Left cardiac atrium (tissue), 4 donors: ENCODE data around the gene KIAA0825. TPM values are rescaled to one million over a fixed set of nuclear protein-coding genes. Genes with fewer than 3 reads are reported as not detected.

ENCODE experiments used
- ATAC-seq, 2 donors: fragments of 200-7000 bp; cut with Tn5 transposase; one replicate each; pipeline ENCODE4 v1.9.1; 2020; ENCODE audit warnings: mild to moderate bottlenecking in 2 of 2, moderate library complexity in 2 of 2
- DNase-seq: peaks from one replicate; pipeline ENCODE4 v3.0.0-alpha.2; 2020
- intact Hi-C, 2 donors: fragments of 100-400 bp; cut with DNase I; formaldehyde crosslinking; loops; one replicate each; pipeline versions ENCODE4 v1.14.1 to v1.15.1; 2022 to 2023
- long read RNA-seq: library from polyadenylated mRNA; unstranded; transcript quantifications from one replicate; pipeline ENCODE4 v2.0.0, GENCODE V29; 2021
- total RNA-seq, 2 donors: library from RNA; stranded (reverse); fragmentation: NEBNext Ultra II Directional; extraction: Animal tissue kit (Norgen Biotek cat#: 25700); gene quantifications; one replicate each; pipeline ENCODE4 v1.2.1, GENCODE V29; 2021
- donor health status: DM: no; HTN: yes; CAD: no.
- donor health status: DM: no; HTN: yes; CAD: no; lungs with severe emphysema.
- donor health status: DM: yes; HTN: yes; CAD: no.
- donor health status: Dilated cardiomyopathy.

Gene KIAA0825, protein sequence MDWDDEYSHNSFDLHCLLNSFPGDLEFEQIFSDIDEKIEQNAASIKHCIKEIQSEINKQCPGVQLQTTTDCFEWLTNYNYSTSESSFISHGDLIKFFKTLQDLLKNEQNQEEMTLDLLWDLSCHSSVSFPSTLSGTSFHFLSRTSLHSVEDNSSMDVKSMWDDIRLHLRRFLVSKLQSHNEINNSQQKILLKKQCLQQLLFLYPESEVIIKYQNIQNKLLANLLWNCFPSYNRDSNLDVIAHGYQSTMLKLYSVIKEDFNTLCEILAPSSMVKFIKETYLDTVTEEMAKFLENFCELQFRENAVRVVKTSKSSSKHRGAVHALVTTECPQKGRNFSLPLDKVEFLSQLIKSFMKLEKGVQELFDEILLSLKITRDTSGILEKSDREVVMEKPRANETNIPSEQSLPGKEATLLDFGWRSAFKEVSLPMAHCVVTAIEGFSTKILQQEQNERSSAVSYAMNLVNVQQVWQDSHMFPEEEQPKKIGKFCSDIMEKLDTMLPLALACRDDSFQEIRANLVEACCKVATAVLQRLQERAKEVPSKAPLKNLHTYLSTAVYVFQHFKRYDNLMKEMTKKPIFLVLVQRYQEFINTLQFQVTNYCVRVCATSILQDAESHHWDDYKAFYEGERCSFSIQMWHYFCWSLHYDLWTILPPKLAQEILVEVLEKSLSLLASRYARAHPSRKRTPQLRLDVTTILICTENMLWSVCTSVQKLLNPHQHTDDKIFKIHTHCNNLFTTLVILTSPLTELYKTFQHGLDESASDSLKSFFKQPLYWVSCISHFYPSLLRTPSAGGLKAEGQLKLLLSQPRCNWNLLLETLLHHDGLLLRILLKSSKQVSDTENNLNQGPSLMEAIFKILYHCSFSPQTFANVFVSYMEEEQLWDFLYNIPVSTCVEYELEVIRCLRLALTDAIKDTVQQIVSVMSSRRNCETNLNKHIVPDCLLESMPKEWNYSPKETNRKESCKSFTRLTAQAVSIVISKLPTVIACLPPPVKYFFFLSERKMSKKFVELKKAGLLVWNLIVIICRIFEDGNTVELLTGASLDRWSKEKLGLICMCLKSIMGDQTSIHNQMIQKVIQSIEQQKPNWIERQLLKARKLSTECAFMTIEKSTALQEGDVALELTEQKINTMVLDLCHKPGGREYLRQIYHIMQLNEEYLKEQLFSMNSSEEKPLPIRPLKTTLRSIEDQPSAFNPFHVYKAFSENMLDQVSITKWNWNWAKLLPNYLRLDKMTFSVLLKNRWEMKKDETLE (N-terminal part only)
- total RNA-seq: 1 to 10 TPM; 2.2 to 3.0 TPM
- long read RNA-seq, partial matches to known transcripts: 0 of 4 reads
- long read RNA-seq, other reads (novel, unspliced or antisense): 2 of 4 reads

GRCh38 chr5:94618493-94619328, at the start of gene KIAA0825, which contains the start of gene SLF1:
Gene KIAA0825 (minus strand): TSS chr5:94618604. CDS start chr5:94537126, 81,478 bp downstream.
Gene SLF1 (plus strand): TSS chr5:94618669. CDS start chr5:94628811, 10,142 bp downstream.
- DNase-seq (peak; percentile 90), ATAC-seq (peak; percentile 98 to 99)
- intact Hi-C loops: no loop called here

GRCh38 chr5:94667937-94668336, 49.5 kb upstream of the KIAA0825 start:
- intact Hi-C loops: no loop called here
- ATAC-seq (no peak), DNase-seq (no peak)

DNA sequence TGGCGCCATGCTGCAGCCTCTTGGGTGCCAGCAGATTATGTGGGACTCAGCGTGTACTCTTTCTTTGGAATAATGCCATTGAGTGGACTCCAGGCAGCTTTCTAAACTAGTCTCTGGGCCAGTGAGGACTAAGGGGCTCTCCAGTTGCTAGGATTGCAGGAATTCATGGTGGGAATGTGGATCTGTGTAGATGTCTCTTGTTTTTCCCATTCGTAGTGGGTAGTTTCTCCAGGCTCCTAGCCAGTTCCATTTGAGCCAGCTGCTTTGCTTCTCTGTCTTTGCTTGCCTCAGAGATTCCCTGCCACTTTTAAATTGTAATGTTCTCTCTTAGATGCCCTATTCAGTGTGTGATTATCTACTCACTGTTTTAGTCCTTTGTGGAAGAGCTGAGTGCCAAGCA, 42.7 kb upstream of the KIAA0825 start:
- intact Hi-C loops: no loop called here
- ATAC-seq: no peak

DNA sequence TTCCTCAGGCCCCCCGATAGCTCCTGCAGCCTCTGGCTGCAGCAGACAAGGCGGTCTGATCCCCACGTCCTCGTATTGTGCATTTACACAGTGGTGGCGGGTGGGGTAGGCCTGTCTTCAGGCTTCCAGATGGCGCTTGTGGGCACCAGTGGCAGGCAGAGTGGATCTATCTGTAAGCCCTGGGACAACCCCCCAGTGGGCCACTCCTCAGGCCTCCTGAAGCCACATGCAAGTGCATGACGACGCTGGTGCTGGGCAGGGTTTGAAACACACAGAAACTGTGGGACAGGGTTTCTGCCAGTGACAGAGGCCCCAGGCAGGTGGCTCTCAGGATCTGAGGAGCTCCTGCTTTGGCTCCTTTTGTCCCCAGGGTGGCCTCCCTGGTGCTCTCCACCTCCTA, 42.1 kb upstream of the KIAA0825 start:
- DNase-seq (no peak), ATAC-seq (no peak)
- intact Hi-C loops: no loop called here

More for the DNA sequence above, 42.7 kb upstream of the KIAA0825 start:
- no peak for DNase-seq

DNA sequence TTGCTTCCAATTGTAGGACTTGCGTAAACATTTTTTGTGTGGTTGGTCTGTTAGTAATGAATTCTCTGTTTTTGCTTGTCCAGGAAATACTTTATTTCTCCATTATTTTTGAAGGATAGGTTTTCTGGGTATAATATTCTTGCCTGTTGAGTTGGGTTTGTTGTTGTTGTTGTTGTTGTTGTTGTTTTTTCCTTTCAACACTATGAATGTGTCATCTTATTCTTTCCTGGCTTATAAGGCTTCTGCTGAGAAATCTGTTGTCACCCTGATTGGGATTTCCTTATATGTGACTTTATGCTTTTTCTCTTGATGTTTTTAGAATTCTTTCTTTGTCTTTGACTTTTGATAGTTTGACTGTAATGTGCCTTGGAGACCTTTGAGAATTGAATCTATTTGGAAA, 39.9 kb upstream of the KIAA0825 start:
- no peak for ATAC-seq
- no peak for DNase-seq
- intact Hi-C loops: no loop called here

GRCh38 chr5:94649874-94650273, 31.5 kb upstream of the KIAA0825 start:
- DNase-seq (no peak), ATAC-seq (no peak)
- intact Hi-C loops: no loop called here

- ATAC-seq: no peak
- DNase-seq: no peak
- intact Hi-C loops: no loop called here
These were observed 28.4 kb upstream of the KIAA0825 start for GRCh38 chr5:94646758-94647157.

- ATAC-seq (no peak), DNase-seq (no peak)
- intact Hi-C loops: no loop called here
These were observed 26.6 kb upstream of the KIAA0825 start for GRCh38 chr5:94645053-94645452.

- no peak for ATAC-seq
- intact Hi-C loops: no loop called here
- DNase-seq: no peak
These were observed 21.8 kb upstream of the KIAA0825 start for GRCh38 chr5:94640176-94640575.

DNA sequence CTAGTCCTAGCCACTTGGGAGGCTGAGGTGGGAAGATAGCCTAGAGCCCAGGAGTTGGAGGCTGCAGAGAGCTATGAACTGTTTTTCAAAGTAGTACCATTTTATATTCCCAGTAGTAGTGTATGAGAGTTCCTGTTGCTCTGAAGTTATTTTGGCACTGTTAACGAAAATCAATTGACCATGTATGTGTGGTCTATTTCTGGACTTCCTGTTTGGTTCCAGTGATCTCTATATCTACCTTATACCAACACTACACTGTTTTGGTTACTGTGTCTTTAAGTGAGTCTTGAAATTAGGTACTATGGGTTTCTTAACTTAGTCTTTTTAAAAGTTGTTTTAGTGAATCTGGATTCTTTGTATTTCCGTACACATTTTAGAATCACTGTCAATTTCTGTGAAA, 13.6 kb upstream of the KIAA0825 start:
- DNase-seq: no peak
- intact Hi-C loops: no loop called here
- ATAC-seq: no peak

DNA sequence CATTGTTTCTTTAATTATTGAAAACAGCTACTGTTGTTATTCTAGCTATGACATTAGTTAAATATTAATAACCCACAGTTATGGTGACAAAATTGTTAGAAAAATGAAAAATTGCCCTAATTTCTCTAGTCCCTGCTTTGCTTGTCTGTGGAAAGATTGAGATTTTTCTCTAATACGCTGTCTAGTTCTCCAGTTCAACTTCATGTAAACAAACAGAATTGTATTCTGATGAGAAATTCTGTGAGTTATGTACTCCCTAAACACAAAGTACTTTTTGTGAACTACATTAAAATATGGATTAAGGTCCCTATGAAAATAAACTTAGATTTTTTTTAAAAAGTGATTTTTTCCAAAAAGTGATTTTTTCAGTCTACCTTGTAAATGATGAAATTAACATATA, 8.8 kb upstream of the KIAA0825 start:
- intact Hi-C loops: no loop called here
- no peak for ATAC-seq
- DNase-seq: no peak

DNA sequence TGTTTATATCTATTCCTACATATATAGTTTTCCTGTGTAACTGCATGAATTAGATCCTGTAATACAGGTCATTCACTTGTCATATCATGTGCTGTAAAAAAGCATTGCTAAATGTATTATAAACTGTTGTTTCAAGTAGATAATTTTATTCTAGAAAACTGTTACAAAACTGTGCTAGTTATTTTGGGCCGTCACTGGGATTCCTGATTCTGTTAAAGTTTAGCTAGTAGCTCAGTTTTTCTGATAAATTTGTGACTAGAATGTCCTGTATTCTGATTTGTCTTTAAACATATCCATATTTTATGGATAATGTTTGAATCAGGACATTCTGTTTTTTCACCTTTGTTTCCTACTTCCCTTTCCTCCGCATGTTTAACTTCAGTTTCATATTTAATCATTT, 5.5 kb upstream of the KIAA0825 start:
- ATAC-seq: no peak
- intact Hi-C loops: no loop called here
- DNase-seq: no peak

- DNase-seq: no peak
- intact Hi-C loops: no loop called here
- ATAC-seq: no peak
These were observed 4.6 kb upstream of the KIAA0825 start for GRCh38 chr5:94623011-94623410.

DNA sequence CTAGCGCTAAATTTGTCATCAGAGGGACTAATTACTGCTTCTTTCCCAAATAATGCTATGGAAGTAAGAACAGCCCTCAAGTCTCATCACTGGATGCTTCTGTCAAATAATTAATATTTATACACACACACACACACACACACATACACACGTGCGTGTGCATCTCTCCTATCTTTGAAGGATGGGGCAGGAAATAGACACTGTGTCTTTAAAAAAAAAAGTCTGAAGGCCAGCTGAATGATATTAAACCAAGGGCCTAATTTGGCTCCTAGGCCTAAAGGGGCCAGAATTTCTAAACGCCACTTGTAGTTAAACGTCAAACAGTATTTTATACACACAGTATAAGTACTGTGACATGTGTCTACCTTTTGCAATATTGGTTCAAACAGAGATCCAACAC, 3.4 kb upstream of the KIAA0825 start:
- no peak for ATAC-seq
- intact Hi-C loops: no loop called here
- no peak for DNase-seq

DNA sequence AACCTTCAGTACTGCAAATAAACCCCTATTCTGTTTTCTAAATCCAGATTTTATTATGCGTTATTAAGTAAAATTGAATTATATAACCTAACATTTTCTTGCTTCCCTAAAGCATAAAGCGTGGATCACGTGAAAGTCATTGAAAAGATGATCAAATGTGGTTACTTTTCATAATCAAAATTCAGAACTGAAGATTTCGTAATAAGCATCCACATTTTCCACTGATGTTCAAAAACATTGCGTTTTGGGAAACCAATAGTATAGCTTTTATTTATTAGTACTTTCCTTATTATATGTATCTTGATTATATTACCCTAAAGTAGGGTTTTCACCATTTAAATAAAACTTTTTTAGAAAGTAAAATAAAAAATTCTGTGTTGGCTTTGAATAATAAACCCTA, 1.9 kb upstream of the KIAA0825 start:
- ATAC-seq (no peak), DNase-seq (no peak)
- intact Hi-C loops: no loop called here

- peak; percentile 72 for DNase-seq
- intact Hi-C loops: no loop called here
- ATAC-seq: peak; percentile 59 to 83
These were observed 343 bp downstream of the KIAA0825 start for GRCh38 chr5:94618029-94618492.

GRCh38 chr5:94615862-94616261, 2.5 kb downstream of the KIAA0825 start:
- ATAC-seq: no peak
- intact Hi-C loops: no loop called here
- DNase-seq: no peak

DNA sequence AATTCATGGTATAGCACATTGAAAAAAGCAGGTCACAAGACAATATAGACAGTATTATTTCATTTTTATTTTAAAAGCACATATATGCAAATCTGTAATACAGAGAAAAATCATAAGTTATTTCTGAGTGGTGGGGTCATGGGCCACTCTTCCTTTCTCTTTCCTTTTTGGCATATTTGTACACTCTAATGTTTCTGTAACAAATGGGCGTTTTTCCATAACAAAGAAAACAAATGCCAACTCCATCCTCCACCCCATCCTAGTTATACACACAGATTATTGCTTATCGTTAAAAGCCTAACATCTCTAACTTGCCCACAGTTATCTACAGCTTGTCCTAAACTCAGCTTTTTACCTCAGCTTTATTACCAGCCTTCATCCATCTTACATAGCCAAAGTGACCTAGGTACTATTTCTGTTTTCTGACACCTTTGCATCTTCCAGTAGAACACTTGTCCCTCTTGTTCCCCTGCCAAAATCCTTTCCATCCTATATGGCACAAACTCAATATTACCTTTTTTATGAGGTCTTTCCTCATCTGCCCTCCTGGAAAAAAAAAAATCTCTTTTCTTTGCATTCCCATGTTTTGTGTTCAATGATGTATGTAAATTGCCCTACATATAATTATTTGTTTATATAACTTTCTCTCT, 4.1 kb downstream of the KIAA0825 start:
- no peak for DNase-seq
- intact Hi-C loops: no loop called here
- ATAC-seq: no peak
